ENCODE data around the gene CIRBP.

Gene CIRBP

DNA sequence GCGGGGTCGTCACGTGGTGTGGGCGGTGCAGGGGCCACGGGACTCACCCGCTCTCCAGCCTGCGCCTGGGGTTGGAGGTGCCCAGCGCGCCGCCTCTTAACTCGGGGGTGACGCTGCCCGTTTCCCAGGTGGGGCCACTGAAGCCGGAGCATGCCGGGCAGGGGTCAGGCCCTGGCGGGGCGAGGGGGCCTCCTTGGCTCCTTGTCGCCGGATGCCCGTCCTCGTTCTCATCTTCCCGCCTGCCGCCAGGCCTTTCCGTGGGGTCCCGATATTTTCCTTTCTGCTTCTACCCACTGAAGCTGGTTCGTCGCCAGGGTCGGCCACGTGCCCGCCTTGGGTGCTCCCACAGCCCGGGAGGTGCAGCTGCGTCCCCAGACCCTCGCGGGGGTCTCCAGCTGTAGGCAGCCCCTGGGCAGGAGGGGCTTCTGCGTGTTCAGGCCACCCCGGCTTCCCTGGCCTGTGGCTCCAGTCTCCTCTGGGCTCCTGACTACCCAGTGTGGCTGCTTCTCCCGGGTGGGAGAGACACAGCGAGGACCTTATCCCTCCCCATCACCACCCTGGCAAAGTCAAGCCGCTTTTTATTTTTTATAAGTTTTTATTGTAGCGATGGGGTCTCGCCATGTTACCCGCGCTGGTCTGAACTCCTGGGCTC is 7.0 kb downstream of the CIRBP start:
- Histone ChIP-seq H3K36me3 (ENCODE audit: control insufficient read depth in 2 of 2, insufficient read depth in 2 of 2, low read length in 2 of 2) (peaks cover 45 to 48% of the 10 kb centered on the region in 2 donors), H3K27ac (ENCODE audit: low read depth in 2 of 2, low read length in 2 of 2) (peak overlapping the region; percentile 99 to 100), H3K9me3 (ENCODE audit: control insufficient read depth in 2 of 2, low read length in 2 of 2) (no peaks in the 10 kb centered on the region), H3K9ac (ENCODE audit: low read depth in 1 of 2, low read length in 2 of 2) (peak overlapping the region; percentile 88 to 94), H3K4me1 (ENCODE audit: control insufficient read depth in 2 of 2, insufficient read depth in 2 of 2, low read length in 2 of 2) (peaks cover 46 to 54% of the 10 kb centered on the region in 2 donors), H3K27me3 (ENCODE audit: control insufficient read depth in 2 of 2, insufficient read depth in 2 of 2, low read length in 2 of 2) (no peaks in the 10 kb centered on the region), H3K4me3 (ENCODE audit: low read length in 2 of 2) (peak overlapping the region; percentile 78 to 85)

DNA sequence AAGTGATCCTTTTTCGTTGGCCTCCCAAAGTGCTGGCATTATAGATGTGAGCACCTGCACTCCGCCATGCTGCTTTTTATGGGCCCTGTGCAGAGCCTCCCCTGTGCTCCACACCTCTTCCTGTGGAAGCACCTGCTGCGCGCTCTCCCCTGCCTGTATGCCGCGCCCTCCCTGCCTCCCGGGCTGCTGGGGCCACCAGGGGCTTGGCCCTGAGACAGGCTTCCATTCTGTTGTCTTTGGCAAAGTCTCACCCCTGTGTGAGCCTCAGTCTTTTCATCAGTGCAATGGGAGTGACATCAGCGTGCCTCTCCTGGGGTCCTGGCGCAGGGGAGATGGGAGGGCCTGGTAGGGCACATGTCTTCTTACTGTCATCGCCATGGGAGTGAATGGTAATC is 7.5 kb downstream of the CIRBP start:
- H3K27me3 ChIP-seq (ENCODE audit: control insufficient read depth in 2 of 2, insufficient read depth in 2 of 2, low read length in 2 of 2) = no peaks in the 10 kb centered on the region
- H3K9me3 ChIP-seq (ENCODE audit: control insufficient read depth in 2 of 2, low read length in 2 of 2) = no peaks in the 10 kb centered on the region
- peaks cover 40 to 43% of the 10 kb centered on the region in 2 donors for H3K36me3 ChIP-seq (ENCODE audit: control insufficient read depth in 2 of 2, insufficient read depth in 2 of 2, low read length in 2 of 2)
- H3K27ac ChIP-seq (ENCODE audit: low read depth in 2 of 2, low read length in 2 of 2) = peak overlapping the region; percentile 99 to 100
- H3K9ac ChIP-seq (ENCODE audit: low read depth in 1 of 2, low read length in 2 of 2) = peak overlapping the region; percentile 88 to 94
- H3K4me1 ChIP-seq (ENCODE audit: control insufficient read depth in 2 of 2, insufficient read depth in 2 of 2, low read length in 2 of 2) = peaks cover 41 to 49% of the 10 kb centered on the region in 2 donors
- peak overlapping the region; percentile 78 to 85 for H3K4me3 ChIP-seq (ENCODE audit: low read length in 2 of 2)

DNA sequence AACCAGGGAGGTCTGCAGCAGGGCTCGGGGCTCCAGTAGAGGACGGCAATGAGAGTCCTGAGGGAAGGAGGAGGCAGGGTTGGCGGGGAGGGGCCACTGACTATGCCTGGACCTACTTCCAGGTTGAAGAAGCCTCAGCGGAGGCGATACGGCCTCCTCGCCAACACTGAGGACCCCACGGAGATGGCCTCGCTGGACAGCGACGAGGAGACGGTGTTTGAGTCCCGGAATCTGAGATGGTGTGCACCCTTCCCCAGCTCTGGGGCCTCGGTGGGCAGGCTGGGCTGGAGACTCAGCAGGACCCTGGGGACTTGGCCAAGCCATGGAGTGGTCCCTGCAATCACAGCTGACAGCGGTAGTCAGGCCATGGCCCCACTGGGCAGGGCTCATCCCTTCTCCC is 7.9 kb downstream of the CIRBP start:
- Histone ChIP-seq H3K4me3 (ENCODE audit: low read length in 2 of 2) (peak overlapping the region; percentile 78 to 85), H3K27ac (ENCODE audit: low read depth in 2 of 2, low read length in 2 of 2) (peak overlapping the region; percentile 99 to 100), H3K9ac (ENCODE audit: low read depth in 1 of 2, low read length in 2 of 2) (no peak overlapping the region), H3K27me3 (ENCODE audit: control insufficient read depth in 2 of 2, insufficient read depth in 2 of 2, low read length in 2 of 2) (no peaks in the 10 kb centered on the region), H3K4me1 (ENCODE audit: control insufficient read depth in 2 of 2, insufficient read depth in 2 of 2, low read length in 2 of 2) (peaks cover 37 to 45% of the 10 kb centered on the region in 2 donors), H3K9me3 (ENCODE audit: control insufficient read depth in 2 of 2, low read length in 2 of 2) (no peaks in the 10 kb centered on the region), H3K36me3 (ENCODE audit: control insufficient read depth in 2 of 2, insufficient read depth in 2 of 2, low read length in 2 of 2) (peaks cover 36 to 38% of the 10 kb centered on the region in 2 donors)

DNA sequence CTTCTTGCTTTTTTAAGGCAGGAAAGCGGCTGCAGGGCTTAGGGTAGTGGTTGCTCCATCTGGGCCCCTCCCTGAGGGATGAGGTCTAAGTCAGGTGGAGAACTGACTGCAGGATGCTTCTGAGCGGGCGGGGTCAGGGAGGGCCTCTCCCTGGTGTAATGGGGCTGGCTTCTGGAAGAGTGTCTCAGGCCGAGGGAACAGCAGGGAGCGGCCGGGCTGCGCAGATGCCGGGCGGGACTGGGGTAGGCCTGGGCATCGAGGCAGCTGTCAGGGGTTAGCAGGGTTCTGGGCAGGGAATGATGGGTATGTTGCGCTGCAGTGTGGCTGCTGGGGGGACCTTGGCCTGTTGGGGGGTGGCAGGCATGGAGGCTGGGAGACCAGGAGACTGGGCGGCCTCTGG is 8.9 kb downstream of the CIRBP start:
- Histone ChIP-seq H3K27ac (ENCODE audit: low read depth in 2 of 2, low read length in 2 of 2) (no peak overlapping the region), H3K36me3 (ENCODE audit: control insufficient read depth in 2 of 2, insufficient read depth in 2 of 2, low read length in 2 of 2) (peaks cover 26 to 28% of the 10 kb centered on the region in 2 donors), H3K4me3 (ENCODE audit: low read length in 2 of 2) (no peak overlapping the region)

DNA sequence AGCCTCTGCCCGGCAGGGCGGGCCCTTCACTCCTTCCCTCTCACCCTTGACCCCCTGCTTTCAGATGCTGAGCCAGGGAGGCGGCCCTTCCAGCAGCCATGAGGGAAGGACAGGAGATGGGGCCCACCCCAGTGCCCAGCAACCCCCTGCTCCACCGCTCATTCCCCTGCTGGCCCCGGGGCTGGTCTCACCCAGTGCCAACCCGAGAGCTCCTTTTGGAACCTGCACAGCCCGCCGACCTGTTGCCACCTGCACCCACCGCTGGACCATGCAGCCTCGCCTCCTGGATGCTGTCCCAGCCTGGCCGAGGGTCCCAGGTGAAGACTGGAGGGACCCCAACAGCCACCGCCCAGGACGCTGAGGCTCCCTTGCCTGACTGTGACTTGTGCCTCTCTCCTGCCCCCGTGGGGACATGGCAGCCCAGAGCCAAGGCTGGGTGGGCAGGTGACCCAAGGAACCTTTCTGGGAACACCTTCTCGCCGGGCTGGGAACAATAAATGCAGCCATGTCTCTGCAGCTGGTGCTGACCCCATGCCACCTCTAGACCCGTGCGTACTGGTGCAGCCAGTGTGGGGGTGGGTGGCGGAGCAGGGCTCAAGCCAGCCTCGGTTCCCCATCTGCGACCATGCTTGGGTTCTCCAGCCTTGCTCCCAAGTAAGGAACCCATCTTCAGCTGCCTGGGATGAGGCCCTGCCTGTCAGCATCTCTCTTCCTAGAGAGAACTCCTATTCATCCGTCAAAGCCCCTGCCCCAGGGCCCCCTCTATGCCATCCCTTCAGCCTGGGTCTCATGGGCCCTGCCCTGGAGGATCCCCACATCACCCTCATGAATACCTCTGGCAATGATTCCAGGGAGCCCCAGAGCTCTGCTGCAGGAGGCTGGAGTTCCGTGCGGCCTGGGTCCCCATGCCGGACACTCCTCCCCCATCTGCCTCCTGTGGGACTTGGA is 9.9 kb downstream of the CIRBP start:
- H3K9ac ChIP-seq (ENCODE audit: low read depth in 1 of 2, low read length in 2 of 2) = no peak overlapping the region
- no peaks in the 10 kb centered on the region for H3K9me3 ChIP-seq (ENCODE audit: control insufficient read depth in 2 of 2, low read length in 2 of 2)
- peaks cover 0 to 1% of the 10 kb centered on the region in 2 donors for H3K27me3 ChIP-seq (ENCODE audit: control insufficient read depth in 2 of 2, insufficient read depth in 2 of 2, low read length in 2 of 2)
- H3K4me3 ChIP-seq (ENCODE audit: low read length in 2 of 2) = no peak overlapping the region
- H3K27ac ChIP-seq (ENCODE audit: low read depth in 2 of 2, low read length in 2 of 2) = no peak overlapping the region
- peaks cover 16 to 19% of the 10 kb centered on the region in 2 donors for H3K36me3 ChIP-seq (ENCODE audit: control insufficient read depth in 2 of 2, insufficient read depth in 2 of 2, low read length in 2 of 2)
- H3K4me1 ChIP-seq (ENCODE audit: control insufficient read depth in 2 of 2, insufficient read depth in 2 of 2, low read length in 2 of 2) = peaks cover 35 to 47% of the 10 kb centered on the region in 2 donors

More for the DNA sequence above, 8.9 kb downstream of the CIRBP start:
- Histone ChIP-seq H3K27me3 (ENCODE audit: control insufficient read depth in 2 of 2, insufficient read depth in 2 of 2, low read length in 2 of 2) (no peaks in the 10 kb centered on the region), H3K9ac (ENCODE audit: low read depth in 1 of 2, low read length in 2 of 2) (no peak overlapping the region), H3K4me1 (ENCODE audit: control insufficient read depth in 2 of 2, insufficient read depth in 2 of 2, low read length in 2 of 2) (peaks cover 32 to 42% of the 10 kb centered on the region in 2 donors), H3K9me3 (ENCODE audit: control insufficient read depth in 2 of 2, low read length in 2 of 2) (no peaks in the 10 kb centered on the region)

DNA sequence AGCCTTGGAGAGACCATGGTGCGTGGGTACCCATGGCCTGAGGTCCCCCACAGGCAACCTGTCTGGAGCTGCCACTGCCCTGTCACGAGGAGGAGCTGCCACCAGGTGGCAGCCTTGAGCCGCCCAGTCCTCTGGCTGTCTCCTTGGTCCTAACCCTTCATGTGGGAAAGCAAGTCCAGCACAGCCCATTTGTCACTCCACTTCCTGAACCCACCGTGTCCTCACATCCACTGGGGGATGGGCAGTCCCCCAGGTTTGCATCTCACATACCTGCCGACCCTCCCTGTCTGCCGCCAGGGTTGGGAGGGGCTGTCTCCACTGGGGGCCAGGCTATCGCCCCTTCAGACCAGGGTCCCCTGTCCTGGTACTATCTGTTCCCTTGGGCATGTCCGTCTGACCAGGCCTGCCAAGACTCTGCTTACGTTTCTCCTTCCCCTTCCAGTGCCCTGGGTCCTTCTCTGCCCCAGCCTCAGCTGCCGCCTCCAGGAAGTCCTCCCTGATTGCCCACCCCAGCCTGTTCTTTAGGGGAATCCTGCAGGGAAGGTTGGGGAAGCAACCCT is 10.7 kb downstream of the CIRBP start:
- H3K4me3 ChIP-seq (ENCODE audit: low read length in 2 of 2) = no peak overlapping the region
- H3K9ac ChIP-seq (ENCODE audit: low read depth in 1 of 2, low read length in 2 of 2) = peak overlapping the region; percentile 14 to 15
- H3K27ac ChIP-seq (ENCODE audit: low read depth in 2 of 2, low read length in 2 of 2) = no peak overlapping the region

DNA sequence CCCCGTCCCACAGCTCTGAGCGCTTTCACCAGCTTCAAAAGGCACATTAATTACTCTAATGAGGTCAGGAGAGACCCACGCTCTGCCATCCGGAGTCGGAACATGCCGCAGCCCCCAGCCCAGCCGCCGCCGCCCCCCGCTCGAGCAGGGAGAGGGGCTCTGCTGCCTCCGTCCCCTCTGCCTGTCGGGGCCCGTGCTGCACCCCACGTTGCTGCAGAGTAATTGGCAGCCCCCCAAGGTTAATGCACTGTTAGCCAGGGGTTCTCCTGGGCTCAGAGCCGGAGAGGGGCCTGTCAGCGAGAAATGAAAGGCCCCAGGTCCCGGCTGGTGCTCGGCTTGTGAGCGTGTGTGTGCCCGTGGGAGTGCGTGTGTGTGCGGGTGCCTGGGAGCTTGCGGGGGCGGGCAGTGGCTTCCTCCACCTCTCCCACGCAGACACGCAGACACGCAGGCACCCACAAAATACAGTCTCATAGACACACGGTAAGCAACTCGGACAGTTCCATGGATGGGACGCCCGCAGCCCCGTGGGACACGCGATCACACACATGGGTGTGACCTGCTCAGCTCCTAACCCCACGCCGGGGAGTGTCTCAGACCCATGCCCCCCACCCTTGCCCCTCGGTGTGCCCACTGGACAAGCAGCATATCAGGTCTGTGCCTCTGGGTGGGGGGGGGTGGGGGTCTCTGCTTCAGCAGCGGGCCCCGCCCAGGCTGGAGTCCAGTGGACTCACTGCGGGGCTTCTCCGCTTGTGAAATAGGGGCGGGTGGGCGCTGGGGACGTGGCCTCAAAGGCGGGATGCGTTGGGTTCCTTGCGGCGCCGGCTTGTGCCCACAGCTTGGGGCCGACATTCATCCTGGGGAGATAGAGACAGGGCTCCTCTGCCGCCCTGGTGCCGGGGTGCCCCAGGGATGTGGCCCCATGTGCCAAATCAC is 11.8 kb downstream of the CIRBP start:
- H3K36me3 ChIP-seq (ENCODE audit: control insufficient read depth in 2 of 2, insufficient read depth in 2 of 2, low read length in 2 of 2) = peaks cover 8 to 10% of the 10 kb centered on the region in 2 donors
- H3K9ac ChIP-seq (ENCODE audit: low read depth in 1 of 2, low read length in 2 of 2) = no peak overlapping the region
- H3K27ac ChIP-seq (ENCODE audit: low read depth in 2 of 2, low read length in 2 of 2) = no peak overlapping the region
- H3K9me3 ChIP-seq (ENCODE audit: control insufficient read depth in 2 of 2, low read length in 2 of 2) = no peaks in the 10 kb centered on the region
- no peak overlapping the region for H3K4me3 ChIP-seq (ENCODE audit: low read length in 2 of 2)
- H3K4me1 ChIP-seq (ENCODE audit: control insufficient read depth in 2 of 2, insufficient read depth in 2 of 2, low read length in 2 of 2) = peaks cover 37 to 50% of the 10 kb centered on the region in 2 donors
- H3K27me3 ChIP-seq (ENCODE audit: control insufficient read depth in 2 of 2, insufficient read depth in 2 of 2, low read length in 2 of 2) = peaks cover 2 to 8% of the 10 kb centered on the region in 2 donors

More for the DNA sequence above, 10.7 kb downstream of the CIRBP start:
- H3K9me3 ChIP-seq (ENCODE audit: control insufficient read depth in 2 of 2, low read length in 2 of 2) = no peaks in the 10 kb centered on the region
- H3K4me1 ChIP-seq (ENCODE audit: control insufficient read depth in 2 of 2, insufficient read depth in 2 of 2, low read length in 2 of 2) = peaks cover 34 to 48% of the 10 kb centered on the region in 2 donors
- peaks cover 9 to 10% of the 10 kb centered on the region in 2 donors for H3K36me3 ChIP-seq (ENCODE audit: control insufficient read depth in 2 of 2, insufficient read depth in 2 of 2, low read length in 2 of 2)
- H3K27me3 ChIP-seq (ENCODE audit: control insufficient read depth in 2 of 2, insufficient read depth in 2 of 2, low read length in 2 of 2) = peaks cover 2 to 8% of the 10 kb centered on the region in 2 donors

DNA sequence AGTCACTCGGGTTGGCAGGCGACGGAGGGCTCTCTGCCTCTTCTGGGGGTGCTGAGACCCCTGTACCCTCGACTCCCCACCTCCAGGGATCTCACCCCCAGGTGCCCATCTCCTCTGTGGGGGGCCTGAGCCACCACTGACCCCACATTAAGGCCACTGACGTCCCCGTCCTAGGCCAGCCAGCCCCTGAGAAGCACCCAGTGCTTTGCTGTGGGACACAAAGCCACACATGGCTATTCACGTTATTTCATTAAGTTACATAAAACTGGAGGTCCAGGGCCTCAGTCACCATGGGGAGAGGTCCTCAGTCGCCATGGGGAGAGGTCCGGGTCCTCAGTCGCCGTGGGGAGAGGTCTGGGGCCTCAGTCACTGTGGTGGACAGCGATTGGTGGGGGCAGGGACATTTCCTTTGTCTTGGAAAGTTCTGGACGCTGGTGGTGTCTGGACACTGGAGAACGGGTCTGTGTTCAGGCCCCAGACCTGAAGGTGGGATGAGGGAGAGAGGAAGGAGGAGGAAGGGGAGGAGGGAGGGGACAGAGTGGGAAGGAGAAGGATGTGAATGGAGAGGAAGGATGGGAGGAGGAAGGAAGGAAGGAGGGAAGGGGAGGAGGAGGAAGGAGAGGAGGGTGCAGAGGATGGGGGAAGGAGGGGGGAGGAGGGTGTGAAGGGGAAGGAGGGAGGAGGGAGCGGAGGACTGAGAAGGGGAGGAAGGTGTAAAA is 12.6 kb downstream of the CIRBP start:
- H3K9me3 ChIP-seq (ENCODE audit: control insufficient read depth in 2 of 2, low read length in 2 of 2) = no peaks in the 10 kb centered on the region
- peaks cover 29 to 46% of the 10 kb centered on the region in 2 donors for H3K4me1 ChIP-seq (ENCODE audit: control insufficient read depth in 2 of 2, insufficient read depth in 2 of 2, low read length in 2 of 2)

More for the DNA sequence above, 12.6 kb downstream of the CIRBP start:
- no peak overlapping the region for H3K27ac ChIP-seq (ENCODE audit: low read depth in 2 of 2, low read length in 2 of 2)
- H3K36me3 ChIP-seq (ENCODE audit: control insufficient read depth in 2 of 2, insufficient read depth in 2 of 2, low read length in 2 of 2) = peaks cover 8 to 10% of the 10 kb centered on the region in 2 donors
- H3K27me3 ChIP-seq (ENCODE audit: control insufficient read depth in 2 of 2, insufficient read depth in 2 of 2, low read length in 2 of 2) = peaks cover 2 to 8% of the 10 kb centered on the region in 2 donors
- no peak overlapping the region for H3K9ac ChIP-seq (ENCODE audit: low read depth in 1 of 2, low read length in 2 of 2)
- no peak overlapping the region for H3K4me3 ChIP-seq (ENCODE audit: low read length in 2 of 2)
